Kidney (tissue), 14 donors: ENCODE measurements around the gene LIFR. TPM values are rescaled to one million over a fixed set of nuclear protein-coding genes. Genes with fewer than 3 reads are reported as not detected.

ENCODE experiments used
- DNase-seq, 5 donors: peaks; one replicate each; pipeline ENCODE4 v3.0.0-alpha.2; 2013 to 2020
- FAIRE-seq: peaks from 2 replicates; lab custom pipeline; 2012; peaks lifted over from hg19 to GRCh38; lab: Jason Lieb, UNC
- H3K27ac ChIP-seq, 2 donors: one replicate each; pipeline ENCODE4 v1.7.0; 2013; ENCODE audit warnings: low read depth in 2 of 2, low read length in 2 of 2, inconsistent platforms in 1 of 2
- H3K27me3 ChIP-seq: one replicate; pipeline ENCODE4 v1.7.1; 2013; ENCODE audit warnings: low read length, inconsistent platforms; ENCODE audit not compliant: control insufficient read depth, insufficient read depth
- H3K36me3 ChIP-seq, 3 donors: one replicate each; pipeline versions ENCODE4 v1.7.0 to v1.7.1; 2013; ENCODE audit warnings: low read length in 3 of 3, control low read depth in 1 of 3, inconsistent platforms in 1 of 3; ENCODE audit not compliant: insufficient read depth in 3 of 3, control insufficient read depth in 2 of 3
- H3K4me1 ChIP-seq, 3 donors: one replicate each; pipeline versions ENCODE4 v1.7.0 to v1.7.1; 2013; ENCODE audit warnings: low read length in 3 of 3, inconsistent platforms in 1 of 3, low read depth in 1 of 3; ENCODE audit not compliant: control insufficient read depth in 2 of 3, insufficient read depth in 2 of 3
- H3K4me3 ChIP-seq, 3 donors: one replicate each; pipeline versions ENCODE4 v1.7.0 to v1.8.1; 2013; ENCODE audit warnings: low read length in 3 of 3, control low read depth in 1 of 3, inconsistent platforms in 1 of 3
- H3K9ac ChIP-seq, 3 donors: one replicate each; pipeline versions ENCODE4 v1.7.0 to v1.7.1; 2013; ENCODE audit warnings: low read length in 3 of 3, control low read depth in 1 of 3, inconsistent platforms in 1 of 3
- H3K9me3 ChIP-seq, 3 donors: one replicate each; pipeline versions ENCODE4 v1.7.0 to v1.7.1; 2013; ENCODE audit warnings: low read length in 3 of 3, control low read depth in 1 of 3, inconsistent platforms in 1 of 3; ENCODE audit not compliant: control insufficient read depth in 2 of 3, insufficient read depth in 1 of 3
- CTCF ChIP-seq: IDR thresholded peaks from 3 replicates; pipeline ENCODE4 v1.5.1; 2012; ENCODE audit warnings: mild to moderate bottlenecking, moderate library complexity, borderline replicate concordance; ENCODE audit not compliant: insufficient read depth; ENCODE audit errors: extremely low read depth
- intact Hi-C: fragments of 100-400 bp; cut with DNase I; formaldehyde crosslinking; loops from one replicate; pipeline ENCODE4 v1.11.1; 2022
- polyA plus RNA-seq: library from polyadenylated mRNA; stranded (reverse); fragments of 350-450 nt; fragmentation: Illumina TruSeq; extraction: RNeasy Lipid Tissue Mini Kit (QIAGEN cat#74804); gene quantifications from one replicate; pipeline ENCODE4 v1.2.3, GENCODE V29; 2014; ENCODE audit warnings: low read depth, low replicate concordance; ENCODE audit not compliant: insufficient read depth
- total RNA-seq: library from RNA; stranded (reverse); fragmentation: NEBNext Ultra II Directional; extraction: Animal tissue kit (Norgen Biotek cat#: 25700); gene quantifications from one replicate; pipeline ENCODE4 v1.2.1, GENCODE V29; 2021
- donor health status: control.
- donor health status: control.
- donor health status: control.
- donor health status: control.
- donor health status: control.
- donor health status: DM: yes; HTN: yes; CAD: no.
- donor health status: Normal renal cell carcinoma (clear cell type).

Gene LIFR
- total and polyA plus RNA-seq, 2 donors from 2014 or later: 8.5 to 90.1 TPM

GRCh38 chr5:38555354-38556087, 925 bp downstream of the LIFR start:
- peak; percentile 49 for FAIRE-seq

GRCh38 chr5:38554861-38555260, 1.6 kb downstream of the LIFR start:
- intact Hi-C loops: no loop called here
- no peak for TF ChIP-seq CTCF
- no peaks in the 10 kb centered on the region for H3K36me3 ChIP-seq
- peak overlapping the region; percentile 14 to 84 (median 83) for H3K9ac ChIP-seq
- DNase-seq (peak in 1 of 5 donors; percentile 58), FAIRE-seq (no peak)
- H3K27me3 ChIP-seq: no peaks in the 10 kb centered on the region
- H3K9me3 ChIP-seq: no peaks in the 10 kb centered on the region
- H3K27ac ChIP-seq: peak overlapping the region; percentile 52 to 86
- peak overlapping the region; percentile 77 to 96 (median 90) for H3K4me3 ChIP-seq
- peaks cover 4 to 25% (median 11%) of the 10 kb centered on the region in 3 donors for H3K4me1 ChIP-seq

More at GRCh38 chr5:38555354-38556087, 925 bp downstream of the LIFR start:
- no peaks in the 10 kb centered on the region for H3K9me3 ChIP-seq
- H3K4me1 ChIP-seq: peaks cover 4 to 25% (median 11%) of the 10 kb centered on the region in 3 donors
- peak overlapping the region; percentile 77 to 84 (median 83) for H3K9ac ChIP-seq
- TF ChIP-seq CTCF: no peak
- no peaks in the 10 kb centered on the region for H3K27me3 ChIP-seq
- peak overlapping the region; percentile 77 to 96 (median 90) for H3K4me3 ChIP-seq
- peak in 2 of 5 donors; percentile 46 to 69 for DNase-seq
- intact Hi-C loops: no loop called here
- peak overlapping the region; percentile 86 to 87 for H3K27ac ChIP-seq
- H3K36me3 ChIP-seq: no peaks in the 10 kb centered on the region

- Histone ChIP-seq H3K4me1 (peaks cover 4 to 24% (median 11%) of the 10 kb centered on the region in 3 donors), H3K27ac (peak overlapping the region in 1 of 2 donors; percentile 86), H3K9ac (peak overlapping the region in 2 of 3 donors; percentile 83 to 84), H3K27me3 (no peaks in the 10 kb centered on the region), H3K9me3 (no peaks in the 10 kb centered on the region), H3K36me3 (no peaks in the 10 kb centered on the region), H3K4me3 (peak overlapping the region; percentile 77 to 96 (median 90))
- no peak for FAIRE-seq
- intact Hi-C loops: no loop called here
- no peak for DNase-seq
- TF ChIP-seq CTCF: no peak
These were observed 2.0 kb downstream of the LIFR start for GRCh38 chr5:38554403-38554802.
